Adrenal gland (tissue), 5 donors: Measurements from ENCODE around the gene PLXNA2.

Experiments
- POLR2A ChIP-seq, 2 donors: fragments of 450-650 bp; IDR thresholded peaks; one replicate each; pipeline ENCODE4 v1.6.1; 2017; ENCODE audit warnings: antibody characterized with exemption in 2 of 2, mild to moderate bottlenecking in 2 of 2, moderate library complexity in 1 of 2
- TF ChIP-seq, protein P1 (sequence below), 6 experiments: fragments of 450-650 bp in 4 of 6; fragments of 200-600 bp in 2 of 6; sonication (generic) in 1 of 6; IDR thresholded peaks; 1 replicate in 5 of 6; 2 replicates in 1 of 6; pipeline versions ENCODE4 v1.5.1 to v1.8.0; 2016 to 2021; ENCODE audit warnings: antibody characterized with exemption in 6 of 6, mild to moderate bottlenecking in 2 of 6, moderate library complexity in 1 of 6
- donor health status: DM: no; HTN: no; CAD: no.

DNA sequence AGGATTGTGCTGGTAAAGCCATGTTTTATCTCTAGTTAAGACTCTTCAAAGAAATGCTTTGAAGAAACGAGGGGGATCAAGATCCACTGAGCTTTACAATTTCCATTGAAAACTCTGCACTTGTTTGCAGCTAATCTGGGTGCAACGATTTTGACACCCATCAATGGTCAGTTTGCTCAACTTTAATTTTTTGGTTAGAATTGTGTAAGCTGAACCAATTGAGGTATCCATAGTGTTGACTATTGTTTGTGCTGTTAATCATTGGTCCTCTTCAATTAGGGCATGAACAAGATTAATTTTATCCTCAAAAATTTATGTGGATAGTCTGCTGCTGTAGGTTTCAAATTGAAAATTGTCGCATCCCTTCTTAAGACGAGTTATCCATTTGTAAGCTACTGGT, 17.7 kb upstream of the PLXNA2 start:
- TF ChIP-seq, protein P1, sequence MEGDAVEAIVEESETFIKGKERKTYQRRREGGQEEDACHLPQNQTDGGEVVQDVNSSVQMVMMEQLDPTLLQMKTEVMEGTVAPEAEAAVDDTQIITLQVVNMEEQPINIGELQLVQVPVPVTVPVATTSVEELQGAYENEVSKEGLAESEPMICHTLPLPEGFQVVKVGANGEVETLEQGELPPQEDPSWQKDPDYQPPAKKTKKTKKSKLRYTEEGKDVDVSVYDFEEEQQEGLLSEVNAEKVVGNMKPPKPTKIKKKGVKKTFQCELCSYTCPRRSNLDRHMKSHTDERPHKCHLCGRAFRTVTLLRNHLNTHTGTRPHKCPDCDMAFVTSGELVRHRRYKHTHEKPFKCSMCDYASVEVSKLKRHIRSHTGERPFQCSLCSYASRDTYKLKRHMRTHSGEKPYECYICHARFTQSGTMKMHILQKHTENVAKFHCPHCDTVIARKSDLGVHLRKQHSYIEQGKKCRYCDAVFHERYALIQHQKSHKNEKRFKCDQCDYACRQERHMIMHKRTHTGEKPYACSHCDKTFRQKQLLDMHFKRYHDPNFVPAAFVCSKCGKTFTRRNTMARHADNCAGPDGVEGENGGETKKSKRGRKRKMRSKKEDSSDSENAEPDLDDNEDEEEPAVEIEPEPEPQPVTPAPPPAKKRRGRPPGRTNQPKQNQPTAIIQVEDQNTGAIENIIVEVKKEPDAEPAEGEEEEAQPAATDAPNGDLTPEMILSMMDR (IDR thresholded peaks at IDR 0.05), result no peak
- TF ChIP-seq POLR2A (IDR thresholded peaks at IDR 0.05), result no peak
